Left ventricle myocardium inferior (tissue), 1 donor: Measurements from ENCODE around the gene C19orf85. TPM values are rescaled to one million over a fixed set of nuclear protein-coding genes. Genes with fewer than 3 reads are reported as not detected.

Source experiments
- DNase-seq: peaks from one replicate; pipeline ENCODE4 v3.0.0-alpha.2; 2020
- H3K27ac ChIP-seq: fragments of 200-600 bp; replicated peaks from 2 replicates; pipeline ENCODE4 v1.8.0; 2021
- H3K27me3 ChIP-seq: fragments of 200-600 bp; 2 replicates; pipeline ENCODE4 v1.8.0; 2021; ENCODE audit warnings: low read depth
- H3K36me3 ChIP-seq: fragments of 200-600 bp; 2 replicates; pipeline ENCODE4 v1.8.0; 2021
- H3K4me1 ChIP-seq: fragments of 200-600 bp; 2 replicates; pipeline ENCODE4 v1.8.0; 2021
- H3K4me3 ChIP-seq: fragments of 200-600 bp; 2 replicates; pipeline ENCODE4 v1.8.0; 2021; ENCODE audit warnings: mild to moderate bottlenecking, moderate library complexity
- H3K9me3 ChIP-seq: fragments of 200-600 bp; replicated peaks from 2 replicates; pipeline ENCODE4 v1.8.0; 2021
- intact Hi-C: fragments of 100-400 bp; cut with micrococcal nuclease; formaldehyde crosslinking; loops from one replicate; pipeline ENCODE4 v1.11.0; 2022
- total RNA-seq: library from RNA; stranded (reverse); fragmentation: NEBNext Ultra II Directional; extraction: Animal tissue kit (Norgen Biotek cat#: 25700); gene quantifications from one replicate; pipeline ENCODE4 v1.2.1, GENCODE V29; 2021
- TF ChIP-seq, protein P1 (sequence below): fragments of 200-600 bp; IDR thresholded peaks from 2 replicates; pipeline ENCODE4 v1.8.0; 2021; ENCODE audit warnings: antibody characterized with exemption, mild to moderate bottlenecking, borderline replicate concordance
- donor health status: DM: no; HTN: yes; CAD: no; lungs with severe emphysema.

C19orf85 gene
- total RNA-seq, 1 donor from 2014 or later: not detected

DNA sequence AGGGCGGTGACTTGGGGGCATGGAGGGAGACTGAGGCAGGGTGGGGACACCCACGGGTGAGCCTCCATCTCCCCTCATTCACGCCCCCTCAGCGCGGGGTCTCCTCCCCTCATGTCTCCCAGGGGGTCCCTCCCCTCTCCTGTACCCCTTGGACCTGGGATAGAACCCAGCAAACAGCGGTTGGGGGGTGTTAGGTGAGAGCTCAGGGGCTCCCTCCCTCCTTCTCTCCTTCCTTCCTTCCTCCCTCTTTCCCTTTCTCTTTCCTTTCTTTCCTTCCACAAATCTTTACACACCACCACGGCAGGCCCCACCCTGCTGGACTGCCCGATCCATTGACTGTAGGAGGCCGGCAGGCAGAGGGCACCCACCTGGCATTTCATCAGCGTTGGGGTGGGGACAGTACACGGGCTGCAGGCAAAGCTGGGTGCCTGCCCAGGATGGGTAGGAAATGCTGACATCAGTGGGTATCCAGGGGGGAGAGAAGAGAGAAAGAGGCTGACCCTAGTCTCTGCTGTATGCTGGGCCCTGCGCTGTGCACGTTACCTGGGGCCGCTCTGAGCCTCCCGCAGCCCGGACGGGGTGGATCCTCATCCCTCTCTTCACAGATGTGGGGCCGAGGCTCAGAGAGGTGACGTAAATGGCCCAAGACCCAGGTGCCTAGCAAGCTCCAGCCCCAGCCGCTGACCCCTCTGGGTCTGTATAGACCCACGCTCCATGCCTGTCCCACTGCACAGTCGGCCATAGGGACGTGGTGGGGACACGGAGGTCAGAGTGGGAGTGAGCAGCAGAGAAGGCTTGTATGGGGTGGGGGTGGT is 27.2 kb upstream of the C19orf85 start:
- H3K27ac ChIP-seq: peak overlapping the region; percentile 40
- TF ChIP-seq, protein P1, sequence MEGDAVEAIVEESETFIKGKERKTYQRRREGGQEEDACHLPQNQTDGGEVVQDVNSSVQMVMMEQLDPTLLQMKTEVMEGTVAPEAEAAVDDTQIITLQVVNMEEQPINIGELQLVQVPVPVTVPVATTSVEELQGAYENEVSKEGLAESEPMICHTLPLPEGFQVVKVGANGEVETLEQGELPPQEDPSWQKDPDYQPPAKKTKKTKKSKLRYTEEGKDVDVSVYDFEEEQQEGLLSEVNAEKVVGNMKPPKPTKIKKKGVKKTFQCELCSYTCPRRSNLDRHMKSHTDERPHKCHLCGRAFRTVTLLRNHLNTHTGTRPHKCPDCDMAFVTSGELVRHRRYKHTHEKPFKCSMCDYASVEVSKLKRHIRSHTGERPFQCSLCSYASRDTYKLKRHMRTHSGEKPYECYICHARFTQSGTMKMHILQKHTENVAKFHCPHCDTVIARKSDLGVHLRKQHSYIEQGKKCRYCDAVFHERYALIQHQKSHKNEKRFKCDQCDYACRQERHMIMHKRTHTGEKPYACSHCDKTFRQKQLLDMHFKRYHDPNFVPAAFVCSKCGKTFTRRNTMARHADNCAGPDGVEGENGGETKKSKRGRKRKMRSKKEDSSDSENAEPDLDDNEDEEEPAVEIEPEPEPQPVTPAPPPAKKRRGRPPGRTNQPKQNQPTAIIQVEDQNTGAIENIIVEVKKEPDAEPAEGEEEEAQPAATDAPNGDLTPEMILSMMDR: no peak
- H3K4me3 ChIP-seq: no peak overlapping the region
- no peaks in the 10 kb centered on the region for H3K9me3 ChIP-seq
- H3K4me1 ChIP-seq: peaks cover 47% of the 10 kb centered on the region
- H3K36me3 ChIP-seq: peaks cover 3% of the 10 kb centered on the region
- peaks cover 39% of the 10 kb centered on the region for H3K27me3 ChIP-seq
- DNase-seq: no peak
- intact Hi-C loops: no loop called here

DNA sequence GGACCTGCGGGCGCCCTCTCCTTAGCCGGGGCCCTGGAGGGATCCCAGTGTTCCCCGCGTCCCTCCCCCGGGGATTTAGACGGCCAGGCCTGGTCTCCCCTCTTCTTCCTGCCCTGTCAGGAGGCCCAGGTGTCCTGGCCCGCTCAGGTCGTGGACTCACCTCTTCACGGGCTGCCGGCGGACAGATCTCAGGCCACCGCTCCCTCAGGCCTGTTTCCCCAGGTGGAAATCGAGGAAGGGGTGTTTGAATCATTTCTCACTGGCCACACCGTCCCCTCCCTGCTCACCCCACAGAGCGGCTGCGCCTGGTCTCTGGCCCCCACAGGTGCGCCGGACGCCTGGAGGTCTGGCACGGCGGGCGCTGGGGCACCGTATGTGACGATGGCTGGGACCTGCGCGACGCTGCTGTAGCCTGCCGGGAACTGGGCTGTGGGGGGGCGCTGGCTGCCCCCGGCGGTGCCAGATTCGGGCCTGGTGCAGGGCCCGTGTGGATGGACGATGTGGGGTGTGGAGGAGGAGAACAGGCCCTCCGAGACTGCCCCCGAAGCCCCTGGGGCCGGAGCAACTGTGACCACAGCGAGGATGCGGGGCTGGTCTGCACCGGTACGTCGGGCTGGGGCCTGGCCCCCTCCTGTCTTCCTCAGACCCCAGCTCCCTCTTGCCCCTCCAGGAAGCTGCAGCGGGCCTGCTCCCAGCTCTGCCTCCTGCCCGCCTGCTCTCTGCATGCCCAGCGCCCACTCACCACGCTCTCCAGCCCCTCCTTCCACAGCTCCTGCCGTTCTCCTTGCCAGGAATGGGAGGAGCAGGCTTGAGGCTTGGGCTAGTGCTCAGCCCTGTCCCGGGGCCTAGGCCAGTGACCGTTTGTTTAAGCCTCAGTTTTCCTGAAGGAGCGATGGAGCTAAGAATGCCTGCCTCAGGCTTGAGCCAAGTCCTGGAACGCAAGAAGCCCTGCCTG is 26.2 kb upstream of the C19orf85 start:
- H3K9me3 ChIP-seq: no peaks in the 10 kb centered on the region
- peaks cover 57% of the 10 kb centered on the region for H3K4me1 ChIP-seq
- TF ChIP-seq, protein P1: no peak
- intact Hi-C loops: no loop called here
- peaks cover 39% of the 10 kb centered on the region for H3K27me3 ChIP-seq
- no peak overlapping the region for H3K4me3 ChIP-seq
- peak overlapping the region; percentile 40 for H3K27ac ChIP-seq
- no peak for DNase-seq
- no peaks in the 10 kb centered on the region for H3K36me3 ChIP-seq

DNA sequence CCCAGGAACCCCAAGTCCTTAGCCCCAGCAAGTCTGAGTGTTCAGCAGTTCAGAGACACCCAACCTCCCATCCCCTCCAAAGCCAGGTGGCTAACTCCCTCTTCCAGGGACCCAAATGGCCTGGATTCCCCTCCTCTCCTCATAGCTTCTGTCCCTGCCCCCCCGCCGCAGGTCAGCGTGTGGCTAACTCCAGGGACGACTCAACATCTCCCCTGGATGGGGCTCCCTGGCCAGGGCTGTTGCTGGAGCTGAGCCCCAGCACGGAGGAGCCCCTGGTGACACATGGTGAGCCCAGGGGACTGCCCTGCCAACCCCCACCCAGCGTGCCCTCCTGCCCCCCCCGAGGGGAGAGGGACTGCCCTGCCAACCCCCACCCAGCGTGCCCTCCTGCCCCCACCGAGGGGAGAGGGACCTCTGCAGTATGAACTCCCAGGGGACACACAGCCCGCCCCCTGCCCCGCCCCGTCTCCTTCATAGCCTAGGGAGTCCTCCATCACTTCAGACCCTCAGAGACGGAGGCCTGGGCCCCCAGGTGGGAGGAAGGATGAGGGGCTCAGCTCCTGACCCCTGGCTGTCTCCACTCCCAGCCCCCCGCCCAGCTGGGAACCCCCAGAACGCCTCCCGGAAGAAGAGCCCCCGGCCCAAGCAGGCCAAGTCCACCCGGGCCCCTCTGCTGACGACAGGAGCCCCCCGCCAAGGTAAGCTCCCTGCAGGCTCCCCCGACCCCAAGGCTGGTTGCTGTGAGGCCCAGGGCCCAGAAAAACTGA is 25.3 kb upstream of the C19orf85 start:
- Histone ChIP-seq H3K27ac (peak overlapping the region; percentile 50), H3K27me3 (peaks cover 38% of the 10 kb centered on the region), H3K9me3 (no peaks in the 10 kb centered on the region), H3K4me1 (peaks cover 58% of the 10 kb centered on the region), H3K36me3 (no peaks in the 10 kb centered on the region), H3K4me3 (no peak overlapping the region)
- TF ChIP-seq, protein P1: no peak
- no peak for DNase-seq
- intact Hi-C loops: no loop called here

DNA sequence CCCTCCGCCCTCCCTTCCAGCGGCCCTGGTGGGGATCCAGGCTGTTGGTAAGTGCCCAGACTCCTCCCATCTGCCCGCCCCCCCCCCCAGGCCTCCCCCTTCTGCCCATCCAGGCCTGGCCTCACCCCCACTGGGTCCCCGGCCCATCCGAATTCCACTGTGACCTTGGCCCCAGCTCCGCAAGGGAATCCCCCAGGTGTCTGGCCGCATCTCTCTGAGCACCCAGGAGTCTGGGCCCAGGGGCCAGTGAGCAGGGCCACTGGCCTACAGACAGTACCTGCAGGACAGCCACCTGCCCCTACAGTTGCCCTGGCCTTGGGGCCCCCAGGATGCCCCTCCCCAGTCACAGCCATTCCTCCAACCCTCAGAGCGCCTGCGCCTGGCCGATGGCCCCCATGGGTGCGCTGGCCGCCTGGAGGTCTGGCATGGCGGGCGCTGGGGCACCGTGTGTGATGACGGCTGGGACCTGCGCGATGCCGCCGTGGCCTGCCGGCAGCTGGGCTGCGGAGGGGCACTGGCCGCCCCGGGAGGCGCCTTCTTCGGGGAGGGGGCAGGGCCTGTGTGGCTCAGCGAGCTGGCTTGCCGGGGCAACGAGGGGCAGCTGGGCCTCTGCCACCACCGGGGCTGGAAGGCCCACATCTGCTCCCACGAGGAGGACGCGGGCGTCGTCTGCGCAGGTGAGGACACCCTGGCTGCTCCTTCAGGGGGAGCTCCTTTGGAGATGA is 24.6 kb upstream of the C19orf85 start:
- Histone ChIP-seq H3K36me3 (no peaks in the 10 kb centered on the region), H3K4me1 (peaks cover 63% of the 10 kb centered on the region), H3K27ac (peak overlapping the region; percentile 50)

More for the DNA sequence above, 24.6 kb upstream of the C19orf85 start:
- Histone ChIP-seq H3K27me3 (peaks cover 31% of the 10 kb centered on the region), H3K9me3 (no peaks in the 10 kb centered on the region), H3K4me3 (no peak overlapping the region)
- no peak for DNase-seq
- intact Hi-C loops: no loop called here
- TF ChIP-seq, protein P1: no peak
